Uterus (tissue), 4 donors: ENCODE measurements around the gene C9orf72. TPM values are rescaled to one million over a fixed set of nuclear protein-coding genes. Genes with fewer than 3 reads are reported as not detected.

ENCODE experiments used
- DNase-seq, 2 donors: peaks; one replicate each; pipeline ENCODE4 v3.0.0-alpha.2; 2019 to 2020
- H3K27ac ChIP-seq, 2 donors: fragments of 200-600 bp; sonication (generic); 1 replicate in 1 of 2; 2 replicates in 1 of 2; pipeline ENCODE4 v1.5.1; 2016 to 2018
- H3K27me3 ChIP-seq, 2 donors: fragments of 200-600 bp; sonication (generic); one replicate each; pipeline ENCODE4 v1.5.1; 2018 to 2019; ENCODE audit warnings: control low read depth in 1 of 2
- H3K36me3 ChIP-seq, 2 donors: fragments of 200-600 bp; sonication (generic); one replicate each; pipeline ENCODE4 v1.5.1; 2019; ENCODE audit warnings: control low read depth in 1 of 2
- H3K4me1 ChIP-seq, 2 donors: fragments of 200-600 bp; sonication (generic); one replicate each; pipeline ENCODE4 v1.5.1; 2018 to 2019; ENCODE audit warnings: control low read depth in 1 of 2
- H3K4me3 ChIP-seq, 2 donors: fragments of 200-600 bp; sonication (generic); 1 replicate in 1 of 2; 2 replicates in 1 of 2; pipeline ENCODE4 v1.5.1; 2018 to 2019; ENCODE audit warnings: mild to moderate bottlenecking in 1 of 2
- H3K9me3 ChIP-seq, 2 donors: fragments of 200-600 bp; sonication (generic); one replicate each; pipeline ENCODE4 v1.5.1; 2019; ENCODE audit warnings: control low read depth in 1 of 2
- POLR2A ChIP-seq, 2 donors: fragments of 450-650 bp; IDR thresholded peaks; one replicate each; pipeline ENCODE4 v1.6.1; 2016; ENCODE audit warnings: antibody characterized with exemption in 2 of 2, mild to moderate bottlenecking in 1 of 2, moderate library complexity in 1 of 2
- intact Hi-C: fragments of 100-400 bp; cut with DNase I; formaldehyde crosslinking; loops from one replicate; pipeline ENCODE4 v1.15.1; 2023; ENCODE audit warnings: low total_unique reads
- total RNA-seq, 4 donors: library from RNA; depleted of rRNA in 3 of 4; stranded (reverse); fragments of >200 nt in 3 of 4; gene quantifications; one replicate each; pipeline versions ENCODE4 v1.1.0 to v1.2.4, GENCODE V29; 2014 to 2023
- TF ChIP-seq, protein P1 (sequence below), 4 experiments: fragments of 200-600 bp in 2 of 4; fragments of 450-650 bp in 2 of 4; sonication (generic) in 2 of 4; IDR thresholded peaks; one replicate each; pipeline ENCODE4 v1.5.1; 2016 to 2019; ENCODE audit warnings: antibody characterized with exemption in 4 of 4, mild to moderate bottlenecking in 2 of 4, moderate library complexity in 1 of 4
- donor health status: DM: yes; HTN: yes; CAD: no.

The C9orf72 gene
- total RNA-seq, 4 donors from 2014 or later, result 16.1 to 46.2 (median 32.1) TPM

DNA sequence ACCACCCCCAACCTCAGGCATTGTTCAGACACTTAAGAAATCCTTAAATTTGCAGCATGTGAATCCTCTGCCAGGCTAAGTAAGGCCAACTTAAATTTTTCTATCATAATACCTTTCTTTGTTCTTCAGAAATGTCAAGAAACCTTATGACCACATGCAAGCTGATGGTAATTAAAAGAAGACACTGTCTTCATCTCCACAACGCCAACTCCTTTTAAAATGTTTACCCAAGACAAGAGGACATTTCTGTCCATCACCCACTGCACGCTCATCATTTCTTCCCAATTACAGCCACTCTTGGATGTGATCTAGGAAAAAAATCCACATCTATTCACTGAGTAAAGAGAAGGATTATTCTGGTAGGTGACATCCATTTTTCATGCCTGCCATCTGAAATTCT, 55.3 kb downstream of the C9orf72 start:
- Histone ChIP-seq H3K36me3 (no peaks in the 10 kb centered on the region), H3K4me3 (no peak overlapping the region), H3K27me3 (no peaks in the 10 kb centered on the region), H3K4me1 (peaks cover 0 to 6% of the 10 kb centered on the region in 2 donors), H3K9me3 (no peaks in the 10 kb centered on the region), H3K27ac (no peak overlapping the region)
- intact Hi-C loops, result no loop called here
- TF ChIP-seq POLR2A (IDR thresholded peaks at IDR 0.05), result no peak
- TF ChIP-seq, protein P1, sequence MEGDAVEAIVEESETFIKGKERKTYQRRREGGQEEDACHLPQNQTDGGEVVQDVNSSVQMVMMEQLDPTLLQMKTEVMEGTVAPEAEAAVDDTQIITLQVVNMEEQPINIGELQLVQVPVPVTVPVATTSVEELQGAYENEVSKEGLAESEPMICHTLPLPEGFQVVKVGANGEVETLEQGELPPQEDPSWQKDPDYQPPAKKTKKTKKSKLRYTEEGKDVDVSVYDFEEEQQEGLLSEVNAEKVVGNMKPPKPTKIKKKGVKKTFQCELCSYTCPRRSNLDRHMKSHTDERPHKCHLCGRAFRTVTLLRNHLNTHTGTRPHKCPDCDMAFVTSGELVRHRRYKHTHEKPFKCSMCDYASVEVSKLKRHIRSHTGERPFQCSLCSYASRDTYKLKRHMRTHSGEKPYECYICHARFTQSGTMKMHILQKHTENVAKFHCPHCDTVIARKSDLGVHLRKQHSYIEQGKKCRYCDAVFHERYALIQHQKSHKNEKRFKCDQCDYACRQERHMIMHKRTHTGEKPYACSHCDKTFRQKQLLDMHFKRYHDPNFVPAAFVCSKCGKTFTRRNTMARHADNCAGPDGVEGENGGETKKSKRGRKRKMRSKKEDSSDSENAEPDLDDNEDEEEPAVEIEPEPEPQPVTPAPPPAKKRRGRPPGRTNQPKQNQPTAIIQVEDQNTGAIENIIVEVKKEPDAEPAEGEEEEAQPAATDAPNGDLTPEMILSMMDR (IDR thresholded peaks at IDR 0.05), result no peak
- no peak for DNase-seq

DNA sequence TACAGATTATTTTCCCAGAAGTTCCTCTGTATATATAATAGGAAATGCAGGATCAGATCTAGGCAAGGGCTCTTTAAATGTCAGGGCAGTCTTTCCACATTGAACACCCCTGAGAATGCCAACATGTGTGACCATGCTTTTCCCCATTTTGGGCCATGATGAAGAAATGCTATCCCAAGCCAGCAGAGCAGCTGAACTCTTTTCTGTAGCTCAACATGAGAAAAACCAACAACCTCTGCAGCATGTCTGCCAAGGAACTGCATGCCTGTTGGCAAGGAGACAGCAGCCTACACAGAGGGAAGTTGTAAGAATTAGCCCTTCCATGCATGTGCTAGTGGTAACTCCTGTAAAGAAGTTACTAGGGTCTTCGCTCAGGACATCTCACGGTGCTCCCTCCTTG, 58.7 kb downstream of the C9orf72 start:
- H3K4me1 ChIP-seq, result peaks cover 0 to 6% of the 10 kb centered on the region in 2 donors
- intact Hi-C loops, result no loop called here
- no peaks in the 10 kb centered on the region for H3K9me3 ChIP-seq
- H3K4me3 ChIP-seq, result no peak overlapping the region
- peak in 1 of 2 donors; percentile 22 for DNase-seq
- no peaks in the 10 kb centered on the region for H3K27me3 ChIP-seq
- H3K36me3 ChIP-seq, result no peaks in the 10 kb centered on the region
- H3K27ac ChIP-seq, result no peak overlapping the region
- TF ChIP-seq, protein P1 (IDR thresholded peaks at IDR 0.05), result no peak
- TF ChIP-seq POLR2A (IDR thresholded peaks at IDR 0.05), result no peak

DNA sequence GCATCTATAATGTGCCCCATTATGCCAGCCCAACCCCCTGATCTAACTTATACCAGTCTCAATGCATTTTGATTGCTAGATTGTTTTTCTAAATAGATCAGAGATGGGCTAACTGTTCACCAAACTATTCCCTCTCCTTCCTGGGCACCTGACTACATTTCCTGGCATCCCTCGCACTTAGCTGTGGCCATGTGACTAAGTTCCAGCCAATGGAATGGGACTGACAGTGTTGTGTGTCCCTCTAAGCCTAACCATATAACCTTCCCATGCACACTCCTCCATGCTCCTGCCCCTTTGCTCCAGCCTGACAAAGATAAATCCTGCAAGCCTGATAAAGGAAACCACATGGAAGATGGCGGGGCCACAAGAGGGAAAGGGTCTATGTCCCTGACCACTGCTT, 61.5 kb downstream of the C9orf72 start:
- H3K36me3 ChIP-seq, result no peaks in the 10 kb centered on the region
- H3K27ac ChIP-seq, result no peak overlapping the region
- H3K9me3 ChIP-seq, result no peaks in the 10 kb centered on the region
- intact Hi-C loops, result no loop called here
- TF ChIP-seq POLR2A (IDR thresholded peaks at IDR 0.05), result no peak
- TF ChIP-seq, protein P1 (IDR thresholded peaks at IDR 0.05), result no peak
- no peak overlapping the region for H3K4me3 ChIP-seq
- H3K4me1 ChIP-seq, result peaks cover 0 to 6% of the 10 kb centered on the region in 2 donors
- no peak for DNase-seq
- H3K27me3 ChIP-seq, result no peaks in the 10 kb centered on the region

DNA sequence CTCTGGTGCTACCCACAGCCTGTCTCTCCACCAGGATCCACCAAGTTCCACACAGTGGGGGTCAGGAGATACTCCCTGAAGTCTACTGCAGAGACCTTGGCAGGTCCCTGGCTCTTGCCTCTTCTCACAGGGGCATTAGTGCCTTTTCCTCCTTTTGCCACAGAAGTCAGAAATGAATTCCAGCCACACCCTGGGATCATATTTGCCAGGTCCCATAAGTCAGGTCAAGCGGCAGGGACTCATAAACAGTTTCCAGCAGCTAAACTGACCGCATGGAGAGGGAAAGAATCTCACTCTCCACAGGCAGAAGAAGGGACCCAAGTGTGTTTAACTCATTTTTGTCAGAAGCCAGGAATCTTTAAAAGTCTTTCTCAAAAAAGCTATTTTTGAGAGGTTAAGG, 62.5 kb downstream of the C9orf72 start:
- H3K4me3 ChIP-seq, result no peak overlapping the region
- TF ChIP-seq POLR2A (IDR thresholded peaks at IDR 0.05), result no peak
- TF ChIP-seq, protein P1 (IDR thresholded peaks at IDR 0.05), result no peak

DNA sequence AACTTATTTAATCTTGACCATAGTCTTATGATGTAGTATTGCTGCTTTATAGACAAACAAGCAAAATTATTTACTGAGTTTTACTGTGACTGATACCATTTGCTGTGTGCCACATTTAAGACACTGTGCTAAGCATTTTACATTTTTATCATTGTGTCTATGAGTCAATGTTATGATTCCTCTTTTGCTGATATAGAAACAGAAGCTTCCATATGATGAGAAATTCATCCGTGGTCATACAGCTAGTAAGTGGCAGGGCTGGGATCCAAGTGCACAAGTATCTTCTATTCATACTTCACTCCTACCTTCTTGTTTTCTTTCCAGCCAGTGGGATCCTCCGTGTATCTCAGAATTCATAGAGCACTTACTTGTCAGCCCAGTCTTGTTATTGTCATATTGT, 66.3 kb downstream of the C9orf72 start:
- TF ChIP-seq POLR2A (IDR thresholded peaks at IDR 0.05), result no peak
- TF ChIP-seq, protein P1 (IDR thresholded peaks at IDR 0.05), result no peak
- H3K27me3 ChIP-seq, result no peaks in the 10 kb centered on the region
- no peak overlapping the region for H3K4me3 ChIP-seq
- no peaks in the 10 kb centered on the region for H3K4me1 ChIP-seq
- no peak for DNase-seq
- H3K9me3 ChIP-seq, result no peaks in the 10 kb centered on the region
- no peaks in the 10 kb centered on the region for H3K36me3 ChIP-seq
- intact Hi-C loops, result no loop called here
- H3K27ac ChIP-seq, result no peak overlapping the region

More for the DNA sequence above, 62.5 kb downstream of the C9orf72 start:
- H3K36me3 ChIP-seq, result no peaks in the 10 kb centered on the region
- no peak overlapping the region for H3K27ac ChIP-seq
- H3K27me3 ChIP-seq, result no peaks in the 10 kb centered on the region
- H3K9me3 ChIP-seq, result no peaks in the 10 kb centered on the region
- H3K4me1 ChIP-seq, result peaks cover 0 to 6% of the 10 kb centered on the region in 2 donors
- no peak for DNase-seq
- intact Hi-C loops, result no loop called here
